HG02970 (cell line): Measurements from ENCODE around the gene SSBP2.

ENCODE experiments used
- ATAC-seq: cut with Tn5 transposase; IDR thresholded peaks from one replicate; pipeline ENCODE4 v1.9.1; 2021; ENCODE audit warnings: mild to moderate bottlenecking, moderate library complexity, moderate number of reproducible peaks; ENCODE audit not compliant: unreplicated experiment, low FRiP score

Gene SSBP2

DNA sequence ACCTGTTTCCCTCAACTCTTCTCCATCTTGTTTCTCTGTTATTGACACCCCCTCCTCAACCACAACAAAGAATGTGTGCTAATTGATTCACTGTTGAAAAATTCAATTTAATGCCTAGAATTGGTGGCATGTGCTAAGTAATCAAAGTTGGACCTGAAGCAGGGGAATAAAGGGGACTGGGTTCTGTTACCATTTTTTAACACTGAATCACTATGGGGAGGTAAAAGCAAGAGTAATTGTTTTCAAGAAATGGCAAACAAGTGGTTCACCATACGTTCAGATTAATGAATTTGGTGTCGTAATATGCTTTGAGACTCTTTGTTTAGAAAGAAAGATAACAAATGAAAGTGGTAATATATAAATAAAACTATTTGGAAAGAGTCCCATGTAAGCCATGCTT lies 17.0 kb upstream of the SSBP2 start:
- no peak for ATAC-seq

DNA sequence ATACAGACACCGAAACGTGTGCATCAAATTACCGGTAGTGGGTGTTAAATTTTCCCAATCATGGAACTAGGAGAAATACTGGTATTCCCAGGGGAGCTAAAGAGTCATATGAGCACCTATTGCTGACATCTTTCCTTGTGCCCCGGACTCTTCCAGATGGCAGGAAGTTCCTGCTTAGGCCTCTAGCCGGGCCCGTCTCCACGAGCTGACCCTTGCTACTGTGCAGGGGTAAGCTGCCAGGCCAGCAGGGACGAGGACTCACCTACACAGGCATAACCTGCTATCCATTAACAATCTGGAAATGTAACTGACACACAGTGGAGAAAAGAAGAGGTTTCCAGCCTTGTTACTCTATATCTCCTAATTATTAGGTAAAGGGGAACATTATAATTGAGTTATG lies 16.2 kb upstream of the SSBP2 start:
- ATAC-seq: no peak

DNA sequence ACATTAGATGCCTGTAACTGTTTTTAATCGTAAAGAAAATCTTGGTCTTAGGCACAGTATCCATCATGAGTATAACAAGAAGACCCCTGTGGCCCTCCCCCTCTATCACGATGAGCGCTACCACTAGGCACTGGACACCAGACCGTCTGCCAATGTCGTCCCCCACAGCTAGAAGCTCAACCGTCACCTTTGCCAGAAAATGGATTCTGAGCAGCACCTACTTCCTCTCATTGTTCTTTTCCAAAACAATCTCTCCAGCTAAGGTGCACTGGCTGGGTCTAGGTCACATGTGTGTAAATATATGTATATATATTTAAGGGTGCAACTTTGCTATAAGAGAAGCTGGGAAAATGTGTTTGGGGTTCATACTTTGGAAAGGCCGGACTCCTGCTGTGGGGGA lies 15.7 kb upstream of the SSBP2 start:
- ATAC-seq: no peak

DNA sequence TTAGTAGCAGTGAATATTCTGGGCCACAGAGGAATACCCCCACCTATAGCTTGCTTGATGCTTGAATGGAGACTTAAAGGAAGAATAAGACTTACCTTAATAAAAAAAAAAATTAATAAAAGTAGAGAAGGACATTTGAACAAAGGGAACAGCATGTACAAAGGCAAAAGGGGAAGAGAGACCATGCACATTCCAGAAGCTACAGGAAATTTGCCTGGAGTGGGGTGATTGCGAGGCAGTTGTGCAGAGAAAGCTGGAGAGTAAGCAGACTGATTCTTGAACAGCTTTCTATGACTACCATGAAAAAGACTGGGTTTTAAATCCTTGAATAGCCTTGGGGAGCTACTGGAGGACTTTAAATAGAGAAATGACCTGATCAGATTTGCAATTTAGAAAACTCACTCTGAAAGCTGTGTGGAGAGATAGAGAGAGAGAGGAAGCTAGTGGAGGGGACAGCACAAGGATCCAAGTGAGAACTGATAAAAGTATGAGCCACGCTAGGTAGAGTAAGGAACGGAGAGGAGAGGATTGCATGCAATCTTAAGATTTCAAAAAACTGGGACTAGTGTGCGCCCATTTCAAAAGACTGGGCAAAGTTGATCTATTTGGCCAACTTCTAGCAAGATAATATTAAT lies 12.5 kb upstream of the SSBP2 start:
- no peak for ATAC-seq

DNA sequence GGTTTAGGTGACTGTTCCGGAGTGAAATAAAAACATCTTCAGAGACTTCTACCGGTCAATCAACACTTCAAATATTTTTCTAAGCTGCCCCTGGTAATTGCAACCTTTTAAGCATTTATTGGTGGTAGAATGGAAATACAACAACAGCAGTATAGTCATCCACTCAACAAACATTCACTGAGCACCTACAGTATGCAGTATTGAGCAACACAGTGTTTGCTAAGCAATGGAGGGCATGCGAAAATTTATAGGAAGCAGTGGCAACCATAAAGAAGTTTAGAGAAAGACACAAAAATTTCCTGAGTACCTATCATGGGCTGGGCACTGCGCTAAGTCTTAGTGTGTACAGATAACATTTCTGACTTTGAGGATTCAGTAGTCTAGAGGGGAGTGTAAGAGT lies 12.0 kb upstream of the SSBP2 start:
- ATAC-seq: no peak

DNA sequence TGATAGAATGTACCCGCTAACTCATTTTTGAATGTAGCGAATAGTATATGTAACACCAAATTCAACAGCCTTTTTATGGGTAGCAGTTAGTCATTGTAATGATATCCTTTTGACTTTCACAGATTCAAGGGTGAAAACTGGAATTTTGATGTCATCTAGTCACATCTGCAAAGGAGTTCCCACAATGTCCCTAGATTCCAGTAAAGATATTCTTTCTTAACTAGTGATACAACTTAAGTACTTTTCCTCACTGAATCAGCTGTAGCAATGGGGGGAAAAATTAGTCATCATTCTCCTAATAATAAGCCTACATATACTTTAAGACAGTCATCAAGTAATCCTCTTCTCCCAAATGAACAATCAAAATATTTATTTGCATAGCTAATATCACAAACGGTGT lies 11.5 kb upstream of the SSBP2 start:
- ATAC-seq: no peak

DNA sequence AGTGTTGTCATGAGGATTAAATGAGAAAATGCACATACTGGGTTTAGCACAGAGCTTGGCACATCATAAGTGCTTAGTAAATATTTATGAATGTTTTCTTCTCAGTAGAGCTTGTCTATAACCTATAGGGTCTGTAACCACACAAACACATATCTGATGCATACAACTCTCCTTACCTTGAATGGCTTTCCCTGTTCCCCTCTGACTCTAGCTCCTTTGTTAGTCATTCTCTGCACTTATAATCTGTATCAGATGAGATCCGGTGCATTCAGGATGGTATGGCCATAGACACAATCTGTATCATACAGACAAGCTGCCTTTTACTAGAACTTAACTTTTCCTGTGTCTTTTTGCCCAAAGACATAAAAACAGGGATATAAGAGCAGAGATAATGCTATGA lies 11.1 kb upstream of the SSBP2 start:
- ATAC-seq: no peak

DNA sequence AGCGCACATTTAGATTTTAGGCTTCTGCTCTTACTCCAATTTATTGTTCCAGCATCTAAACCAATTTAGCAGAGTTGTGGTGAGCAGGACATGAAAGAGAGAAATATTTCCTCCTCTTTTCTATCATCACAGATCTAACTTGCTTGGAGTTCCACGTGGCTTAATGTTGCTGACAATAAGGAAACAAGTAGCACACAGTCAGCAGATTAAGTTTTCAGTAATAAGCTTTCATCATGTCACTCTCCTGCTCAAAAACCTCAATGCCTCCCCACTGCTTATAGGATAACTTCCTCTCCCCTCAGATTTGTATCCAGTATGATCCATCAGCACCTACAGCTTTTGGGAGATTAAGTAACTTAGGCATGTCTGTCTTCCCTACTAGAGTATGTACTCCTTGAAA lies 10.4 kb upstream of the SSBP2 start:
- ATAC-seq: no peak

DNA sequence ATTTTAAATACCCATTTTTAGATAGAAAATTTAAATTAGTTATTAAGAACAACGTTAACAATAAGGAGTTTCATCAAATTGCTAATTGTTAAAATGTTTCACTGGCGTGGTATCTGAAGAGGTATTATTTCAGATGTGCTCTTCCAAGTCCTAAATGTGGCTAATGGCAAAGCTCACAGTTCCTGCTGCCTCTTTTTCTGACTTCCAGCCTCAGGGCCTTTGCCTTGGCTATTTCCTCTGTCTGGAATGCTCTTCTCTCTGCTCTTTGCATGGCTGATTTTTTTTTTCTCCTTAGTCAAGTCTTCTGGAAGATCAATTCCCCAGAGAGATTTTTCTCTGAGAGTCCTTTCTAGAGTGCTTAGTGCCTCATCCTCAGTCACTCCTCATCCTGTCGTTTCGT lies 9.6 kb upstream of the SSBP2 start:
- ATAC-seq: no peak

DNA sequence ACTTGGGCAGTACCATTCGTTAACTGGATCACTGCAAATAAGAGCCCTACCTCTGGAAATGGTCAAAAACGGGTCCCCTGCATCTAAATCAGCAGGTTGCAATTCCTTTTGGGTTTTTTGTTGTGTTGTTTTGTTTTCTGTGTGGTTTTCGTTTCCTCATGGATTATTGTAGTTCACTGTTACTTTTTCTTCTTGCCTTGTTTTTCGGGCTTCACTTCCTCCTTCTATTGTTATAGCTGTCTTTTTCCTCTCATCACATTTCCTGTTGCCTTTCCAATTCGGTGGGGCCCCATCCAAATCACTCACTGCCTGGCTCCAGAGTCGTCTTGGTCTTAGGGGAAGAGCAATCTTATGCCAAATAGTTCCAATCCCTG lies 8.7 kb upstream of the SSBP2 start:
- ATAC-seq: no peak

DNA sequence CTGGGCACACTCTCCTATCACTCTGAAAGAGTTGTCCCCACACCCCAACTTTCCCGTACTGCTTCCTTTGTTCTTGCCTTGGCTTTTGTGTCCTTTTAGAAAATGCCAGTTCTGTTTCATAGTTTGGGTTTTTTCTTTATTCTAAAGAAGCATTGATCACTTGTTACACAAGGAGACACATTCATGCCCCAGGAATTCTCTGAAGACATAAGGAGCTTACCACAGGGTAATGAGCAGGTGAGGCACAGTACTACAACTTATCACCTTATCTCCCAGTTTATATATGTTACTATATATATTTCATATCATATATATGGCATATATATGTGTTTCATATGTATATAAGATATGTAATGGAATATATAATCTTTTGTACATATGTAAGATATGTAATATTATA lies 6.5 kb upstream of the SSBP2 start:
- no peak for ATAC-seq

DNA sequence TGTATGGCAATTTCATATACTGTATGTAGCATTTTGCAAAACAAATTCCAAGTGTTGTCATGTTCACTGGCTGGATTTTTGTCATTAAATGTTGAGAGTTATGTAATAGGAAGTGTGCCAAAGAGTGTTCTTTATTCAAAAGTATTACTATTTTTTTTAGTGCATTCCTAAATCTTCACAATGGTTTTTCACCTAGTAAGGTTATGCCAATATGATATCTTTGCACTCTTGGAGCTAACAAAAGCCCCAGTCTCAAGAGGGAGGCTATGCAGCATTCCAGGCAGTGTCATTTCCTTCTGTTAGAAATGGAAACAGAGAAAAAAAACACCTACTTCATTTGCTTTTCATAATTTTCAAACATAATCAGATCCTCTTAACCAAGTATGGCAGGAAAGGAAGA lies 5.1 kb upstream of the SSBP2 start:
- ATAC-seq: no peak

DNA sequence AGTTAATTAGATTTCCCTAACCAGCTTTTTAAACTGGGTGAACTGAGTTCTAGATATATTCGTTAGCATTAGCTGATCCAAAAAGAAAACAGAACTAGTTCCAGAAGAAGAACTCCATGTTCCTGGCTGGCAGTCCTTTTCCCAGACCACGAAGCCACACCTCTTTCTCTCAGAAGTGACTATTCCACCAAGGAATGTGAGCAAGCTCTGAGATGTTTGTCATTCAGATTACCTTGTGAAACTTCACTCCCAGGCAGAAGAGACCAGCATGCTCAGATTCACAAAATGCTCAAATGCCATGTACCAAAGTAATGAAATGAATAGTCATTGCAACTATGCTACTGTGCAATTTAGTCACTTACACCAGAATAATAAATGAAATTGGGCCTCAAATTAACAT lies 4.4 kb upstream of the SSBP2 start:
- ATAC-seq: no peak

DNA sequence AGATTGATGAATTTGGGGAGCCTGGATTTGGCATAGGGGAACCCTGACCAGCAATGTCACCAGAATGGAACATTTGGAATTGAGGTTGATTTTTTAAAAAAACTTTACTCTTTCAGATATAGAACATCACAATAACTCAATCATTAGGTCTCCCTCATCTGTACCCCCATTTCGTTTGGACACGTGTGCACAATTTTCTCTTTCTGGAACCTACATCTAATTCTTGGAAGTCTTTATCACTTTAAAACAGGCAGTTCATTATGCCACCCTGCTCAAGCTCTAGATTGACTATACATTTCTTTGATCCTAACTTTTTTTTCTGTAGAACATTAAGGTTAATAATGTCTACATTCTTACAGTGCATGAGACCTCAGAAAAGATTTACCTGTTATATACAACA lies 3.7 kb upstream of the SSBP2 start:
- no peak for ATAC-seq

DNA sequence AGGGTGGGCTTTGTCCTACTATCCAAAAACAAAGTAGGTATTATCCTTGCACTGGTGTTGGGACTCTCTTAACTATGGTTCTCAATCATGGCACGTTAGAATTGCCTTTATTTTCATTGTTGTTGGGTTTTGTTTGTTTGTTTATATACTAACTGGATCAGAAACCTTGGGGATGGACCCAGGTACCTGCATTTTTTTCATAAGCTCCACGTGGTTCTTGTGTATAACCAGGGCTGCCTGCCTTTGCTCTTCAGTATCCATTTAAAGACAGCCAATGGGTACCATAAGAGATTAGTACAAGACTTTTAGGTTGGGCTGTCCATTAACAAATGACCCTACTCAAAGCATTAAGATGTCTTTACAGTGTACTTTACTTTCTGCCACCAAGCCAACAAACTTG lies 2.5 kb upstream of the SSBP2 start:
- ATAC-seq: no peak

DNA sequence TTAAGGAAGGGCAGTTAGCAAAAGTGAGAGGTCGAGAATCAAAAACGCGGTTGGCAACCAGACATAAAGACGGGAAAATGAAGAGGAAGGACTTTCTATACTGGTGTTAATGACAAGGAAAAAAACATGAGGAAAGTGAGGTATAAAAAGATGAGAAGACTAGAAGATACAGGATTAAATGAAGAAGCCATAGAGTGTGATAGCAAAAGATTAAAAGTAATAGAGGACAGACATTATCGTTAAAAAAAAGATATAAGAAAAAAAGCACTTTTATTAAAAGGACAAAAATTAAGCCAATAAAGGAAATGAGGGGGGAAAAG lies 1.7 kb upstream of the SSBP2 start:
- no peak for ATAC-seq

DNA sequence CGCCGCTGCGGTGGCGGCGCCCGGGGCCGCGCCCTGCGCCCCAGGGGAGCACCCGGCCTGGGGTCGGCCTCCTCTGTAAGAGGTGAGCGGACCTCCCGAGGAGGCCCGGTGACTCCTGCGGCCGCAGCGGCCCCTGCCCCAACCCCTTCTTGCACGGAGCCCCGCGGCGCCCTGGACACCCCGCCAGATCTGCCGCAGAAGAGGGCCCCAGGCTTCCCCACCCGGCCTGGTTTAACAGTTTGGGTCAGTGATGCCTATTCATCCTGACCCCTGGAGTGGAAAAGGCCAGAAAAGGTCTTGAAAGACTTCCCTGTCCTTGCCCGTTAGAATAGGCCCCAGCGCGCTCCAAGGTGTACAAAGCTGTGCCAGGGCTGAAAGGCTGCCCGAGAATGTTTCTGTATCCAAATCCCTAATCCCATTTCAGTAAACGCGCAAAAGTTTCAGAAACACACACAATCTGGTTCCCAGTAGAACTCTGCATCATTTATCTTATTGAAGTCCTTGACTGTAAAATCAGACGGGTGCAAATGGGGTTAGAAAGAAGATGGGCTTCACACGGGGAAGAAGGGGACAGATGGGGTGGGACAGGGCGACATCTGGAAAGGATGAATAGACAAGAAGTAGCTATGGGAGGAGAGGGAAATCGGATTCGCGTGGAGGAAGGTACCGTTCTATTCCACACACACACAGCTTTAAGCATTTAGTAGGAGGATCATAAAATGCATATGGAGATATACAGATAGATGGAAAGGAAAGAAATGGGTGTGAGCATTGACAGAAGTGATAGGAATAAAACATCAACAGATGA lies 1.1 kb upstream of the SSBP2 start:
- ATAC-seq: no peak

DNA sequence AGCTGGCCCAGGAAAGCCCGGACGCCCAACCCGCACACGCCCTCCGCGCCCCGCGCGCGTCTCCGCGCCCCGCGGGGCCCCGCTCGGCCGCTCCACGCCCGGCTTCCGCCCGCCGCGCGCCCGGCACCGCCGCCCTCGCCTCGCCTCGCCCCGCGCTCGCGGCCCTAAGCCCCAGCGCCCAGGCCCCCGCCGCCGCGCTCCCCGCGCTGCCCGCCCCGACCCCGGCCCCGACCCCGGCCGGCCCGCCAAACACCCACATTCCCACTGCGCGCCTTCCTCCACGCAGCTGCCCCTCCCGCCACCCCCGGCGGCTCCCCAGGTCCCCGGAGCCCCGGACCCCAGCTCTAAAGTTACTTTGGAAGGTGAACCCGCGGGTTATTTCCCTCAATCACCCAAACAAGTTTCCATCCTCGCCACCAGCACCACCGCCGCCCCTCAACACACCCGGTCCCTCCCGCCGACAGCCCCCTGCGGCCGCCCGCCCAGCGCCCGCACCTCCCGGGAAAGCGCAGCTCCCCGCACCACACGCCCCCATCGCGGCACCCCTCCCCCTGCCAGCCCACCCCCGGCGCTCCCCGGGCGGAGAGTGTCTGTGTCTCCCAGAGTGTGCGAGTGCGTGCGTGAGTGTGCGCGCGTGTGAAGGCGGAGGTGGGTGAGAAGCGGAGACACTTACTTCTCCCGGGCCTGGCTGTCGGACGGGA lies 439 bp downstream of the SSBP2 start:
- peak; percentile 10 for ATAC-seq

DNA sequence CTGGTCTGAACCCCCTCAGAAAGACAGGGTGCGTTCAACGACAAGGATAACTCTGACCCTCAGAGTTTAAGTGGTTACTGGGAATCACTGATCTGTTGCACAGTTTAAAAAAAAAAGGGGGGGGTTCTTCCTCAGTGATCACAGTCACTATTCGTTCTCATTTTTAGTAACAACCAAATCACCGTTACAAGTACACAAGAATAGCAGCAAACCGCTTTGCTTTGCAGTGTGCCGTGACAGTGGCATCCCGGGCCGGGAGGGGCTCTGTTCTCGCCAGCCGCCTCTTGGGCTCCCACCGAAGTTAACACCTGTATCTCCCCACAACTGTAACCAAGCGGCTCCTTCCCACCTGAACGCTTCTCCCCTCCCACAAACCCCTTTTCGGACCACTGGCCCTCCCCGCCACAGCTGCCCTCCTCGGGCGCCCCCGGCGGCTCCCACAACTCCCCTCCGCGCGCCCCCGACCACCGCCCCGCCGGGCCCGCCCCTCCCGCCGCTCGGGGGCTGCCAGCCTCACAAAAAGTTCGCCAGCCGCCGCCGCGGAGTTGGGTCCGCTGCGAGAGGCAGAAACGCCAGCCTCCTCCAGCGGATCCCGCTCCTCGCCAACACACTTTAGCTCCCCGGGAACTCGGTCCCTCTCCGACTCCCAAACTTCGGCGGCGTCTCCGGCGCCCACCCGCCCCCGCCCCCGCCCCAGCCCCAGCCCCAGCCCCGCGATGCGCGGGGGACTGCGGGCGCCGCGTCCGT lies 1.2 kb downstream of the SSBP2 start:
- peak; percentile 26 for ATAC-seq

DNA sequence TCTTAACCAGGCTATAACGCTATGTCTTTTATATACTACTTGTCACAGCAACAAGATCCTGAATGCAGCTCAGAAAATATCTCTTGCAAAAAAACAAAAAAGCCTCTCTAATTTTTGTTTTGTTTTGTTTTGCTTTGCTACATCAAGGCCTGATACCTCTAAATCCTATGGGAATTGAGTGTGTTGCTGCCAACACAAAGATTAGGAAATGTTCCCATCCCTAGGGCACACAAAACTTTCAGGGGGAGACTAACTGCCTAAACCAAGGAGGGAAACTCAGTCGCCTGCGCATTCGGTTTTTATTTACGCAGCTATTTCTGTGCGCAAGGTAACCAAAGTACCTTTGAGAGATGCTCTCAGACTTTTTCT lies 1.7 kb downstream of the SSBP2 start:
- ATAC-seq: no peak

DNA sequence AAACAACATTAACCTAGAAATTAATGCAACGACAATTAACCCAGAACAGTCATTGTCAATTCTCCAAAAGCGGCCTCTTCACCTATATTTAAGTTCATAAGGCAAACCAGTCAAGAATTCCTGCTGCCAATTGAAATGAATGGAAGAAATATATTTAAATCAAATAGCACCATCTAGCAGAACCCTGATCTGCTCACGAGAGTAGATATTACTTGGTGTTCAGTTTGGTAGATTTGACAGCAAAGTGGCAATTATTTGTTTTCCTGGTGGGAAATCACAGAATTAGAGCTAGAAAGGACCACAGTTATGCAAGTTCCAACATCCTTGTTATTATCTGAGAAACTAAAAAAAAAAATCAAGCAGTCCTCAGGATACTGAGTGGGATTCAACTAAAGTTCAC lies 2.3 kb downstream of the SSBP2 start:
- no peak for ATAC-seq
